ENCODE measurements around the gene ZNHIT6. TPM values are rescaled to one million over a fixed set of nuclear protein-coding genes. Genes with fewer than 3 reads are reported as not detected.

Gene ZNHIT6
- total and polyA plus RNA-seq, 3 experiments from 2014 or later = 17.5 to 37.5 (median 35.5) TPM

DNA sequence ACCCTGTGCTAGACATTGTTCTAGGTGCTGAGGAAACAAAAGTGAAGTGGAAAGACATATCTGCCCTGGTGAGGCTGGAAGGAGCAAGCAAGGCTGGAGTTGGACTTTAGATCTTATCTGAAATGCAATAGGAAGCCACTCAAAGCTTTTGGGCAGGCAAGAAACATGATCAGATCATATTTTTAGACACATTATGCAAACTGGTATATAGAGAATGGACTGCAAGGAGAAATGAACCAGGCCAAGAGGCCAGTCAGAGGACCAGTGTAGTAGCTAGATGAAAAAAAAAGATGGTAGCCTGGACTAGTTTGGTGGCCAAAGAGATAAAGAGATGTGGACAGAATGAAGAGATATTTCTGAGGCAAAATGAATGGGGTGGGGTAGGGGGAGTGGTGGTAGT lies 81.4 kb downstream of the ZNHIT6 start:
- peaks cover 6 to 17% (median 11%) of the 10 kb centered on the region in 5 donors for H3K9me3 Mint-ChIP-seq
- no peak overlapping the region for H3K27ac Mint-ChIP-seq

DNA sequence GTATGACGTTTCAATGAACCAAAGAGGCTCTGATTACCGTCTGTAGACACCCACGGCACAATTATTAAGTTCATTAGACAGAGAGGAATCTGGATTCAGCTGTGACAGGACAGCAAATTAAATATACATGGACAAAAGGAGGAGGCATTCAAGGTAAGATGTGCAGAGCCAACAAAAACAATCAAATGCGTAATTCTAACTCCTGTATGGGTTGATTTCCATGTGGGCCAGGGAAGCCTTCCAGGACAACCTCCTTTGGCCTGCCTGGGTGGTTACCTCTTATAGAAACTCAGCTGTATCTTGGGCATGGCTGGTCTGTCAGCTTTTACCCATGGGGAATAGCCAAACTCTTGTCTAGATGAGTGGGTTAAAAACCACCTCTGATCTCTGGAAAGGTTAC lies 83.9 kb downstream of the ZNHIT6 start:
- H3K27ac Mint-ChIP-seq = no peak overlapping the region
- POLR2A ChIA-PET = no interaction called here

More for the DNA sequence above, 81.4 kb downstream of the ZNHIT6 start:
- Mint-ChIP-seq H3K36me3 (peaks cover 31 to 80% (median 57%) of the 10 kb centered on the region in 3 donors), H3K4me1 (no peaks in the 10 kb centered on the region), H3K27me3 (no peaks in the 10 kb centered on the region), H3K4me3 (no peak overlapping the region)
- H3K27ac ChIP-seq (ENCODE audit: low read depth, low read length) = no peak overlapping the region
- H3K36me3 ChIP-seq (ENCODE audit: insufficient read depth, low read length) = no peaks in the 10 kb centered on the region
- H3K4me1 ChIP-seq (ENCODE audit: insufficient read depth, low read length) = no peaks in the 10 kb centered on the region
- H3K4me3 ChIP-seq (ENCODE audit: low read length) = no peak overlapping the region
- H3K27me3 ChIP-seq (ENCODE audit: insufficient read depth, low read length, poor library complexity, severe bottlenecking) = no peaks in the 10 kb centered on the region
- ChIA-PET CTCF (no interaction called here), POLR2A (no interaction called here)
- no peaks in the 10 kb centered on the region for H3K9me3 ChIP-seq (ENCODE audit: low read length)
- no peak for DNase-seq

DNA sequence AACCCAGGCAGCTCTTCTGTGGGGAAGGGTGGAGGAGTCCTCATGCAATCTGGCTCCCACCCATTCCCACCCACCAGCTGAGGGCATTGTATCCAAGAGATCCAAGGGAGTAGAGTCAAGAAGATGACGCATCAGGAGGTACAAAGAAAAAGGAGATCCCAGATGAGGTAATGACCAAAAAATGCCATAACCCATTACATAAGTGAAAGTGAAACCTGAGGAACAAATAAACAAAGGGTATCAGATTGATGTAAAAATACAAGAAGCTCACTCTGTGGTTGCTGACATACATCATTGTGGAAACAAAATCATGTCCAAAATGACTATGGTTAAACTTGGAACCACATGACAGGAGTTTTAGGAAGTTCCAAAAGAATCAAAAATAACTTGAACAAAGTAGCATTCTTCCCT lies 85.2 kb downstream of the ZNHIT6 start:
- no peak for DNase-seq
- Histone ChIP-seq H3K27me3 (ENCODE audit: insufficient read depth, low read length, poor library complexity, severe bottlenecking) (no peaks in the 10 kb centered on the region), H3K4me1 (ENCODE audit: insufficient read depth, low read length) (no peaks in the 10 kb centered on the region), H3K36me3 (ENCODE audit: insufficient read depth, low read length) (no peaks in the 10 kb centered on the region), H3K4me3 (ENCODE audit: low read length) (no peak overlapping the region), H3K27ac (ENCODE audit: low read depth, low read length) (no peak overlapping the region), H3K9me3 (ENCODE audit: low read length) (no peaks in the 10 kb centered on the region)
- Mint-ChIP-seq H3K4me3 (no peak overlapping the region), H3K9me3 (peaks cover 13 to 41% (median 23%) of the 10 kb centered on the region in 5 donors), H3K27me3 (no peaks in the 10 kb centered on the region), H3K36me3 (peaks cover 35 to 84% (median 45%) of the 10 kb centered on the region in 3 donors), H3K4me1 (no peaks in the 10 kb centered on the region), H3K27ac (no peak overlapping the region)
- CTCF ChIA-PET = no interaction called here
- POLR2A ChIA-PET = no interaction called here

More for the DNA sequence above, 83.9 kb downstream of the ZNHIT6 start:
- Mint-ChIP-seq H3K4me1 (no peaks in the 10 kb centered on the region), H3K9me3 (peaks cover 13 to 37% (median 23%) of the 10 kb centered on the region in 5 donors), H3K4me3 (no peak overlapping the region), H3K27me3 (no peaks in the 10 kb centered on the region), H3K36me3 (peaks cover 37 to 86% (median 52%) of the 10 kb centered on the region in 3 donors)
- H3K9me3 ChIP-seq (ENCODE audit: low read length) = no peaks in the 10 kb centered on the region
- no peaks in the 10 kb centered on the region for H3K36me3 ChIP-seq (ENCODE audit: insufficient read depth, low read length)
- no peak for DNase-seq
- CTCF ChIA-PET = no interaction called here
- H3K4me3 ChIP-seq (ENCODE audit: low read length) = no peak overlapping the region
- no peaks in the 10 kb centered on the region for H3K27me3 ChIP-seq (ENCODE audit: insufficient read depth, low read length, poor library complexity, severe bottlenecking)
- no peaks in the 10 kb centered on the region for H3K4me1 ChIP-seq (ENCODE audit: insufficient read depth, low read length)
- H3K27ac ChIP-seq (ENCODE audit: low read depth, low read length) = no peak overlapping the region

DNA sequence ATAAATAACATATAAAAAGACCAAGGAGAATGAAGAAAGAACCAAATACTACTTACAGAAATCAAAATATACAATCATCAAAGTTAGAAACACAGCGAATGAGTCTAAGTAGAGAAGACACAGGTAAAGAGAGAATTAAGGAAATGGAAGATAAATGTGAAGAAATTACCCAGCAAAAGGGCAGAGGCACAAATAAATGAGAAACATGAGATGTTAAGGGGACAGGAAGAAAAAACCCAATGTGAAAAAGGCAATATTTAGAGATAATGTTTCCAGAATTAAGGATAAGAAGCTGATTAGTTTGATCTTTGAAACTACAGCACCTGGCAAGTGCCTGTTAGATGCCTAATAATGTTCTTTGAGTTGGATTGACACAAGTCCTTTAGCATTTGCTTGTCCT lies 86.8 kb downstream of the ZNHIT6 start:
- POLR2A ChIA-PET = interaction anchor here (0.6 kb wide), 1 partner anchor 436 kb away, joined by 4 read pairs; no protein-coding TSS in a partner anchor
- no peaks in the 10 kb centered on the region for H3K4me1 ChIP-seq (ENCODE audit: insufficient read depth, low read length)
- Mint-ChIP-seq H3K27me3 (no peaks in the 10 kb centered on the region), H3K9me3 (peaks cover 12 to 49% (median 23%) of the 10 kb centered on the region in 5 donors), H3K4me3 (no peak overlapping the region), H3K4me1 (no peaks in the 10 kb centered on the region), H3K27ac (no peak overlapping the region), H3K36me3 (peaks cover 28 to 82% (median 29%) of the 10 kb centered on the region in 3 donors)
- no peak for DNase-seq
- no peaks in the 10 kb centered on the region for H3K27me3 ChIP-seq (ENCODE audit: insufficient read depth, low read length, poor library complexity, severe bottlenecking)
- H3K4me3 ChIP-seq (ENCODE audit: low read length) = no peak overlapping the region
- CTCF ChIA-PET = no interaction called here
- no peaks in the 10 kb centered on the region for H3K36me3 ChIP-seq (ENCODE audit: insufficient read depth, low read length)
- no peak overlapping the region for H3K27ac ChIP-seq (ENCODE audit: low read depth, low read length)
- H3K9me3 ChIP-seq (ENCODE audit: low read length) = no peaks in the 10 kb centered on the region

DNA sequence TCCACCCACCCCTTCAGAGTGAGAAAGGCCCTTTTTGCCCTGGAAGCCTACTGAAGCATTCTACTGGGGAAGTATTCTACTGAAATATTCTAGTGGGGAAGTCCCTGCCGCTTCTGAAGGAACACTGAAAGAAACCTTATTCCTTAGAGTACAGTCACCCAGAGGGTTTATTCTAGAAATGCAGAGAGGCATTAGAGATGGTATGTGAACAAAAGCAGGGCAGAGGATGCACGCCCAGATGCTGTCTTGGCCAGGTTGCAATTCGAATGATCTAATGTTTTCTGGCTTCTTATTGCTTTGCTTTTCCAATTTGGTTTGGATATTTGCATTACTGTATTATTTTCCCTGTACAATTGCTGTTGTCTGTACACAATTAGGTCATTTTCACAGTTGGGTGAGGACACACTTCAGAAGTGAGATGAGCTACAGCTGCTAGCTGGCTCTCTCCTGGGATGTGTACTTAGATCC lies 90.6 kb downstream of the ZNHIT6 start:
- H3K36me3 ChIP-seq (ENCODE audit: insufficient read depth, low read length) = no peaks in the 10 kb centered on the region
- no peak for DNase-seq
- POLR2A ChIA-PET = no interaction called here
- Mint-ChIP-seq H3K27me3 (no peaks in the 10 kb centered on the region), H3K4me3 (no peak overlapping the region), H3K36me3 (peaks cover 9 to 52% (median 16%) of the 10 kb centered on the region in 3 donors), H3K4me1 (no peaks in the 10 kb centered on the region), H3K27ac (no peak overlapping the region), H3K9me3 (peaks cover 10 to 40% (median 20%) of the 10 kb centered on the region in 5 donors)
- CTCF ChIA-PET = no interaction called here
- no peaks in the 10 kb centered on the region for H3K27me3 ChIP-seq (ENCODE audit: insufficient read depth, low read length, poor library complexity, severe bottlenecking)
- H3K27ac ChIP-seq (ENCODE audit: low read depth, low read length) = no peak overlapping the region
- H3K4me1 ChIP-seq (ENCODE audit: insufficient read depth, low read length) = no peaks in the 10 kb centered on the region
- H3K9me3 ChIP-seq (ENCODE audit: low read length) = no peaks in the 10 kb centered on the region
- H3K4me3 ChIP-seq (ENCODE audit: low read length) = no peak overlapping the region

DNA sequence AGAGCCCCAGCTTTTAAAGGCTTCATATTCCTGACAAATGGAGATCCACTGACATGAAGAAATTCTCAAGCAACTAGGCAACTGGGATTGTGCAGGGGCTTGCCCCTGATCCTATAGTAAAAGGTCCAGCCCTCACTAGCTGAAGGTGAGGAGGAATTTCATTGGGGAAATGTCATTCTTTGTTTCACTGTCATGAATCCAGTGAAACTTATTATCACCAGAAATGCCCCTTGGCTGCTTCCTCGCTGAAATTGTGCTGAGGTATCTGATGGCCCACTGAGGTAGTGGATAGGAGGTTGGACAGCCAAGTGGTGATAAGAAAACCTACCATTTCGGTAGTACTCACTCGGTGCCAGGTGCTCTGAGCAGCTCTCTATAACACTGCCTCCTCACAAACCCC lies 91.5 kb downstream of the ZNHIT6 start:
- H3K4me1 ChIP-seq (ENCODE audit: insufficient read depth, low read length) = no peaks in the 10 kb centered on the region
- peaks cover 2 to 43% (median 11%) of the 10 kb centered on the region in 3 donors for H3K36me3 Mint-ChIP-seq
- no peaks in the 10 kb centered on the region for H3K4me1 Mint-ChIP-seq
- no peak overlapping the region for H3K4me3 ChIP-seq (ENCODE audit: low read length)
- CTCF ChIA-PET = no interaction called here
- H3K9me3 Mint-ChIP-seq = peaks cover 3 to 31% (median 12%) of the 10 kb centered on the region in 5 donors
- no peak overlapping the region for H3K4me3 Mint-ChIP-seq
- no peaks in the 10 kb centered on the region for H3K27me3 Mint-ChIP-seq
- no peaks in the 10 kb centered on the region for H3K27me3 ChIP-seq (ENCODE audit: insufficient read depth, low read length, poor library complexity, severe bottlenecking)
- H3K9me3 ChIP-seq (ENCODE audit: low read length) = no peaks in the 10 kb centered on the region
- POLR2A ChIA-PET = no interaction called here
- H3K27ac Mint-ChIP-seq = no peak overlapping the region
- no peak overlapping the region for H3K27ac ChIP-seq (ENCODE audit: low read depth, low read length)
- no peak for DNase-seq
- no peaks in the 10 kb centered on the region for H3K36me3 ChIP-seq (ENCODE audit: insufficient read depth, low read length)

DNA sequence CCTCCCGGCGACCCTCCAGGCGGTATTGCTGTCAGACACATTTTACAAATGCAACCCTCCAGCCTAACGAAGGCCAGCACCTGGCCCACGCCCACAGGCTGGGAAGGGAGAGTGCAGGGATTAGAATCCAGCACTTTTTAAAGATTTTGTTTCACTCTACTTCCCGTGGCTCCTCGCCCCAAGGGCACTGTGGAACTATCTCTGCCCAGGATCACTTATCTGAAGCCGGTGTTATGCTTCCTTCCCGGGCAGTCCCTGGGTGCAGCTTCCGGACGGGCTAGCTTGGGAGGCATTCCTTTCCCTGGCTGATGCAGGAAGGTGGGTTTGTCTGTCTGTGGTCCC lies 91.9 kb downstream of the ZNHIT6 start:
- Histone ChIP-seq H3K4me1 (ENCODE audit: insufficient read depth, low read length) (no peaks in the 10 kb centered on the region), H3K27me3 (ENCODE audit: insufficient read depth, low read length, poor library complexity, severe bottlenecking) (no peaks in the 10 kb centered on the region), H3K9me3 (ENCODE audit: low read length) (no peaks in the 10 kb centered on the region), H3K27ac (ENCODE audit: low read depth, low read length) (no peak overlapping the region), H3K36me3 (ENCODE audit: insufficient read depth, low read length) (no peaks in the 10 kb centered on the region), H3K4me3 (ENCODE audit: low read length) (no peak overlapping the region)
- DNase-seq = no peak
- Mint-ChIP-seq H3K27me3 (no peaks in the 10 kb centered on the region), H3K4me1 (no peaks in the 10 kb centered on the region), H3K9me3 (peaks cover 1 to 28% (median 10%) of the 10 kb centered on the region in 5 donors), H3K27ac (no peak overlapping the region), H3K36me3 (peaks cover under 1 to 40% (median 11%) of the 10 kb centered on the region in 3 donors), H3K4me3 (no peak overlapping the region)
- CTCF ChIA-PET = no interaction called here
- POLR2A ChIA-PET = no interaction called here

DNA sequence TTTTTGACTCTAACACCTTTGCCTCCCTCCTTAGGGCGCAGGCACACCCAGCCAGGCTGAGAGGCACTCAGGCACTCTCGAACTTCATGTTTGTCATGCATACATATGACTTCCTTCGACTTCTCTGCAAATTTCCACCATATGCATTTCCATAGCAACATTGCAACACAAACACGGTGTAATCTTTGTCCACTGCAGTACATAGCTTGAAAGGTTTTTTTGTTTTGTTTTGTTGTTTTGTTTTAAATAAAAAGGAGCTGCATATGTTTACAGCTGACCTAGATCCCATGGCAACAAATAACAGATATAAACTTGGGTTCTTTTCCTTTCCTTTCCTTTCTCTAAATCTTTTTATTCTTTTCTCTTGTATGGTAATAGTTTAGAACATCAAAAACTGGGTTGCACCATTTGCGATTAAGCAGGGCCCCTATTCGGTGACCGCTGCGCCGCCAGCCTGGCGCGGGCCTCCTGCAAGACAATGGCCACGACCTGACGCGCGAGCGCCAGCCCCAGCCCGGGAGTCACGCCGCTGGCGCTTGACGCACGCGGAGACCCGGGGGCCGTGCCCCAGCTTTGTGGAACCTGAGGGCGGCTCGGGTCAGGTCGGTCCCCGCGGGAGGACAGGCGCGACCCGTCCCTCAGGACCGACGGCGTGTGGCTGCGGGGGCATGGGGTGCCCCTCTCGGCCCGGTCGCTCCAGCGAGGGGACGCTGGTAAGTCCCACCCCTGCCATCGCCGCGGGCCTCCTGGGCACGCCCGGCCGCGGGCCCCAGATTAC lies 92.5 kb downstream of the ZNHIT6 start:
- Mint-ChIP-seq H3K27me3 (no peaks in the 10 kb centered on the region), H3K36me3 (peaks cover 0 to 34% (median 11%) of the 10 kb centered on the region in 3 donors), H3K9me3 (peaks cover 0 to 23% (median 5%) of the 10 kb centered on the region in 5 donors), H3K4me1 (no peaks in the 10 kb centered on the region), H3K4me3 (no peak overlapping the region), H3K27ac (no peak overlapping the region)
- no peak for DNase-seq
- Histone ChIP-seq H3K4me1 (ENCODE audit: insufficient read depth, low read length) (no peaks in the 10 kb centered on the region), H3K27ac (ENCODE audit: low read depth, low read length) (no peak overlapping the region), H3K27me3 (ENCODE audit: insufficient read depth, low read length, poor library complexity, severe bottlenecking) (no peaks in the 10 kb centered on the region), H3K9me3 (ENCODE audit: low read length) (no peaks in the 10 kb centered on the region), H3K4me3 (ENCODE audit: low read length) (no peak overlapping the region), H3K36me3 (ENCODE audit: insufficient read depth, low read length) (no peaks in the 10 kb centered on the region)
- POLR2A ChIA-PET = no interaction called here
- CTCF ChIA-PET = no interaction called here

All from CD8-positive, alpha-beta memory T cell (primary cell).